Mucosa of rectum (tissue), 2 donors: Measurements from ENCODE around the gene TPRN.
A peak's percentile ranks its signal among the peaks of the same experiment; 100 is the strongest.

Experiments
- H3K27ac ChIP-seq, 2 donors: one replicate each; pipeline ENCODE4 v1.7.0; 2013; ENCODE audit warnings: inconsistent platforms in 2 of 2, low read depth in 2 of 2, low read length in 2 of 2
- H3K27me3 ChIP-seq, 2 donors: one replicate each; pipeline ENCODE4 v1.7.0; 2013; ENCODE audit warnings: low read length in 2 of 2; ENCODE audit not compliant: control insufficient read depth in 2 of 2, insufficient read depth in 2 of 2
- H3K36me3 ChIP-seq, 2 donors: one replicate each; pipeline ENCODE4 v1.7.0; 2013; ENCODE audit warnings: low read length in 2 of 2; ENCODE audit not compliant: control insufficient read depth in 2 of 2, insufficient read depth in 2 of 2
- H3K4me1 ChIP-seq, 2 donors: one replicate each; pipeline ENCODE4 v1.7.0; 2013; ENCODE audit warnings: low read length in 2 of 2, mild to moderate bottlenecking in 1 of 2; ENCODE audit not compliant: control insufficient read depth in 2 of 2, insufficient read depth in 2 of 2
- H3K4me3 ChIP-seq, 2 donors: one replicate each; pipeline ENCODE4 v1.7.0; 2013; ENCODE audit warnings: low read length in 2 of 2
- H3K9ac ChIP-seq, 2 donors: one replicate each; pipeline ENCODE4 v1.7.0; 2013; ENCODE audit warnings: low read length in 2 of 2, low read depth in 1 of 2, mild to moderate bottlenecking in 1 of 2
- H3K9me3 ChIP-seq, 2 donors: one replicate each; pipeline ENCODE4 v1.7.0; 2013; ENCODE audit warnings: low read length in 2 of 2; ENCODE audit not compliant: control insufficient read depth in 2 of 2
- donor health status: healthy.
- donor health status: Normal muscosa, but diverticular disease.

TPRN gene

GRCh38 chr9:137202966-137203365 lies 2.4 kb upstream of the TPRN start:
- H3K27me3 ChIP-seq: no peaks in the 10 kb centered on the region
- H3K9me3 ChIP-seq: no peaks in the 10 kb centered on the region
- no peaks in the 10 kb centered on the region for H3K36me3 ChIP-seq
- no peak overlapping the region for H3K9ac ChIP-seq
- no peak overlapping the region for H3K27ac ChIP-seq
- peaks cover 50 to 54% of the 10 kb centered on the region in 2 donors for H3K4me1 ChIP-seq
- no peak overlapping the region for H3K4me3 ChIP-seq

GRCh38 chr9:137201205-137201868 lies 796 bp upstream of the TPRN start:
- H3K27me3 ChIP-seq: no peaks in the 10 kb centered on the region

GRCh38 chr9:137199411-137200121 lies 975 bp downstream of the TPRN start:
- Histone ChIP-seq H3K27me3 (no peaks in the 10 kb centered on the region), H3K36me3 (no peaks in the 10 kb centered on the region), H3K4me1 (peaks cover 59 to 64% of the 10 kb centered on the region in 2 donors), H3K4me3 (peak overlapping the region; percentile 67 to 72), H3K27ac (peak overlapping the region; percentile 96 to 97), H3K9ac (peak overlapping the region; percentile 83), H3K9me3 (no peaks in the 10 kb centered on the region)

More at GRCh38 chr9:137201205-137201868, 796 bp upstream of the TPRN start:
- Histone ChIP-seq H3K4me1 (peaks cover 57% of the 10 kb centered on the region in 2 donors), H3K36me3 (no peaks in the 10 kb centered on the region), H3K9ac (peak overlapping the region; percentile 67 to 74), H3K4me3 (peak overlapping the region; percentile 67 to 81), H3K9me3 (no peaks in the 10 kb centered on the region), H3K27ac (peak overlapping the region; percentile 74 to 90)

- no peaks in the 10 kb centered on the region for H3K27me3 ChIP-seq
- H3K36me3 ChIP-seq: no peaks in the 10 kb centered on the region
- H3K9me3 ChIP-seq: no peaks in the 10 kb centered on the region
- H3K9ac ChIP-seq: peak overlapping the region; percentile 83
- H3K4me3 ChIP-seq: peak overlapping the region; percentile 67 to 72
- H3K4me1 ChIP-seq: peaks cover 59 to 64% of the 10 kb centered on the region in 2 donors
- peak overlapping the region; percentile 96 to 97 for H3K27ac ChIP-seq
These were observed 1.6 kb downstream of the TPRN start for GRCh38 chr9:137198902-137199283.

GRCh38 chr9:137198051-137198901 lies 2.3 kb downstream of the TPRN start:
- no peaks in the 10 kb centered on the region for H3K27me3 ChIP-seq
- no peaks in the 10 kb centered on the region for H3K36me3 ChIP-seq
- peak overlapping the region; percentile 83 for H3K9ac ChIP-seq
- H3K4me3 ChIP-seq: peak overlapping the region; percentile 67 to 72
- H3K27ac ChIP-seq: peak overlapping the region; percentile 96 to 97
- no peaks in the 10 kb centered on the region for H3K9me3 ChIP-seq
- peaks cover 56 to 60% of the 10 kb centered on the region in 2 donors for H3K4me1 ChIP-seq

GRCh38 chr9:137195525-137196220 lies 4.9 kb downstream of the TPRN start:
- Histone ChIP-seq H3K36me3 (peaks cover 19 to 20% of the 10 kb centered on the region in 2 donors), H3K4me1 (peaks cover 53 to 54% of the 10 kb centered on the region in 2 donors), H3K9me3 (no peaks in the 10 kb centered on the region), H3K9ac (peak overlapping the region; percentile 60 to 65), H3K27ac (peak overlapping the region; percentile 96 to 97), H3K4me3 (peak overlapping the region; percentile 55 to 57), H3K27me3 (no peaks in the 10 kb centered on the region)

GRCh38 chr9:137194909-137195308 lies 5.6 kb downstream of the TPRN start:
- Histone ChIP-seq H3K4me3 (peak overlapping the region; percentile 55 to 57), H3K27me3 (no peaks in the 10 kb centered on the region), H3K9ac (peak overlapping the region; percentile 60 to 65), H3K4me1 (peaks cover 58 to 62% of the 10 kb centered on the region in 2 donors), H3K9me3 (no peaks in the 10 kb centered on the region), H3K27ac (peak overlapping the region; percentile 96 to 97), H3K36me3 (peaks cover 25 to 26% of the 10 kb centered on the region in 2 donors)

- H3K9me3 ChIP-seq: no peaks in the 10 kb centered on the region
- peak overlapping the region; percentile 24 to 65 for H3K9ac ChIP-seq
- H3K36me3 ChIP-seq: peaks cover 26 to 27% of the 10 kb centered on the region in 2 donors
- peak overlapping the region; percentile 55 to 57 for H3K4me3 ChIP-seq
- peaks cover 60 to 66% of the 10 kb centered on the region in 2 donors for H3K4me1 ChIP-seq
- peak overlapping the region; percentile 96 to 97 for H3K27ac ChIP-seq
- no peaks in the 10 kb centered on the region for H3K27me3 ChIP-seq
These were observed 6.2 kb downstream of the TPRN start for GRCh38 chr9:137194388-137194787.

- no peaks in the 10 kb centered on the region for H3K27me3 ChIP-seq
- no peak overlapping the region for H3K4me3 ChIP-seq
- H3K4me1 ChIP-seq: peaks cover 57 to 67% of the 10 kb centered on the region in 2 donors
- H3K36me3 ChIP-seq: peaks cover 26 to 27% of the 10 kb centered on the region in 2 donors
- H3K9me3 ChIP-seq: no peaks in the 10 kb centered on the region
- no peak overlapping the region for H3K27ac ChIP-seq
- no peak overlapping the region for H3K9ac ChIP-seq
These were observed 6.8 kb downstream of the TPRN start for GRCh38 chr9:137193771-137194170.
